BLaER1 treated with 17β-estradiol and CSF1 and Interleukin-3, amounts not matched to agents 10 nM and 100 nM (cell line): Measurements from ENCODE around the gene FUT8.

Experiments
- H3K27ac ChIP-seq, 11 experiments: shearing (Covaris generic); formaldehyde crosslinking; 2 replicates each; pipeline ENCODE4 v1.8.1; 2022
- H3K27me3 ChIP-seq, 11 experiments: shearing (Covaris generic); formaldehyde crosslinking; 2 replicates each; pipeline ENCODE4 v1.8.1; 2022
- H3K36me3 ChIP-seq, 11 experiments: shearing (Covaris generic); formaldehyde crosslinking; 2 replicates each; pipeline ENCODE4 v1.8.1; 2022
- H3K4me1 ChIP-seq, 10 experiments: shearing (Covaris generic); formaldehyde crosslinking; 2 replicates each; pipeline ENCODE4 v1.8.1; 2022
- H3K4me2 ChIP-seq, 11 experiments: shearing (Covaris generic); formaldehyde crosslinking; 2 replicates each; pipeline ENCODE4 v1.8.1; 2022
- H3K4me3 ChIP-seq, 10 experiments: shearing (Covaris generic); formaldehyde crosslinking; 2 replicates each; pipeline ENCODE4 v1.8.1; 2022
- H3K9ac ChIP-seq, 11 experiments: shearing (Covaris generic); formaldehyde crosslinking; 2 replicates each; pipeline ENCODE4 v1.8.1; 2022
- H3K9me3 ChIP-seq, 11 experiments: shearing (Covaris generic); formaldehyde crosslinking; replicated peaks in 1 of 11; 2 replicates each; pipeline ENCODE4 v1.8.1; 2022
- H4K20me1 ChIP-seq, 11 experiments: shearing (Covaris generic); formaldehyde crosslinking; 2 replicates each; pipeline ENCODE4 v1.8.1; 2022
- Cebpa-rat ChIP-seq, 11 experiments: shearing (Covaris generic); IDR thresholded peaks; 2 replicates each; pipeline ENCODE4 v1.8.1; 2022

FUT8 gene

DNA sequence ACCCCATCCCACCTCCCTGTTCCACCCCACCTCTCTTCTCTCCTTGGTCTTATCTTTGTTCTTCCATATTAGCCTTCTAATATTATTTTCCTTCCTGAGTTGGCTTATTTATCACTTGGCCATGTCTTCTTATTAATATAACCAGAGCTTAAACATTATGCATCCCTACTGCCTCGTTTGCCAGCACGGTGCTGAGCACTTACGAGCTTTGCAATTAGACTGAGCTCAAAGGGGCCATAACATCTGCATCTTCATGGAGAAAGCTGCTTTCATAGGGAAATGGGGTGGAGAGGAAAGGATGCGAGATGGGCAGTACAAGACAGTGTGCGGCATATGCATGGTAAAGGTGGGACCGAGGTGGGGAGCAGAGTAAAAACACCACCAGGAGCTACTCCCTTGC lies 342.8 kb downstream of the FUT8 start:
- H4K20me1 ChIP-seq: no peaks in the 10 kb centered on the region
- H3K27me3 ChIP-seq: no peaks in the 10 kb centered on the region
- H3K27ac ChIP-seq: no peak overlapping the region
- no peak overlapping the region for H3K9ac ChIP-seq
- no peaks in the 10 kb centered on the region for H3K36me3 ChIP-seq
- H3K4me1 ChIP-seq: no peaks in the 10 kb centered on the region
- no peak for TF ChIP-seq Cebpa-rat (IDR thresholded peaks at IDR 0.05)
- H3K4me2 ChIP-seq: no peak overlapping the region
- no peak overlapping the region for H3K4me3 ChIP-seq
- 0 out of 22 replicates have a peak, but pooled peaks cover 0 to 4% (median 0%) of the 10 kb centered on the region in 11 experiments for H3K9me3 ChIP-seq

DNA sequence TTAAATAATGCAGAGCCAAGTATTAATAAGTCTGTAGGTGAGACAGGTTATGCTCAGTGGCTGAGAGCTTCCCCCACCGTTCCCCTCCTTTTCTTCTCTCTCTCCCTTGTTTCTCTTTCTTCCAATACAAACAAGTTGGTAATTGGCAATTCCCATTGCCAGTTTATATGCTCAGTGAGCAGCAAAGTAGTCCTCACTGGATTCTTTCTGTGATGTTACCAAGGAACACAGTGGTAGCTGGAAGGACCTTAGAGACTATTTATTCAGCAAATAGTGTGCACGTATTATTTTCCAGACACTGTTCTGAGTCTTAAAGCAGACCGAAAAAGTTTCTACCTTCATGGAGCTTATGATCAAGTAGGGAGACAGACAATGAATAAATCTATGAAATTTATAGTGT lies 344.4 kb downstream of the FUT8 start:
- Histone ChIP-seq H3K4me2 (no peak overlapping the region), H4K20me1 (no peaks in the 10 kb centered on the region), H3K9me3 (0 out of 22 replicates have a peak, but pooled peaks cover 0 to 4% (median 0%) of the 10 kb centered on the region in 11 experiments), H3K27me3 (no peaks in the 10 kb centered on the region), H3K4me1 (no peaks in the 10 kb centered on the region), H3K27ac (no peak overlapping the region), H3K4me3 (no peak overlapping the region), H3K9ac (no peak overlapping the region), H3K36me3 (no peaks in the 10 kb centered on the region)
- TF ChIP-seq Cebpa-rat (IDR thresholded peaks at IDR 0.05): no peak

DNA sequence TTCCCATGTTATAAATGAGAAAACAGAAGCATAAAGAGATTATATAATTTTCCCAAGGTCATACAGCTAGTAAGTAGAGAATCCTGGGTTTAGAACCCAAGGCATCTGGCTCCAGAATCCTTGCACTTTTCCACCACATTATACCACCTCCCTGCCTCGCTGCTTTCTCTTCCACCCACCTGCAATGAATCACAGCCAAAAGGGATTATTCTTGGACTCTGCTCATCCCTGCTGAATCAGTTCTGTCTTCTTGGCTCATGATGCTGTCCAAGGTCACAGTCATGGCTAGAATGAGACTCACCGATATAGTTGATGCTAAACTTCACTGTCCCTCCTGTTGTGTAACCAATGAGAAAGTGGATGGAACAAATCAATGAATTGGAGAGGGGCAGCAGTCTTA lies 356.6 kb downstream of the FUT8 start:
- Histone ChIP-seq H3K9ac (no peak overlapping the region), H3K4me3 (no peak overlapping the region), H3K27ac (no peak overlapping the region), H3K4me1 (peaks cover 0 to 10% (median 0%) of the 10 kb centered on the region in 10 experiments; a peak in 6 of 20 replicates), H3K27me3 (no peaks in the 10 kb centered on the region), H3K4me2 (no peak overlapping the region), H4K20me1 (no peaks in the 10 kb centered on the region), H3K9me3 (peaks cover 0 to 10% (median 4%) of the 10 kb centered on the region in 11 experiments; a peak in 5 of 22 replicates), H3K36me3 (no peaks in the 10 kb centered on the region)
- TF ChIP-seq Cebpa-rat (IDR thresholded peaks at IDR 0.05): no peak

DNA sequence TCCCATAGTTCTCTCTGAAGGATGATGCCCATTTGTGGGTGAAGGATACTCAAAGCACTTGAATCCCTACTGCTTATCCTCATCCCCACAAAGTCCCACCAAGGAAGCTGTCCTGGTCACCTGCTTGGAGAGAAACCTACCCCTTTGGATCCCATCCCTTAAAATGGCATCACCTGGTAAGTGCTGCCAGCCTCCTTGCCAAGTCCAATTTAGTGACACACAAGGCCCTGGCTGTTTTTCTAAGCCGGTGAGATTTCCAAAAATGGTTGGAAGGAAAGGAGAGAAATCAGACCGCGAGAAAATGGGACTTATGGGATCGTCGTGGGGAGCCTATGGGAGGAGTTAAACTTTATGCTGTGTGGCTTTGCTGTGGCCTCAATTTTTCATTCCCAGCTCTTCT lies 358.2 kb downstream of the FUT8 start:
- Histone ChIP-seq H3K9ac (no peak overlapping the region), H3K9me3 (peaks cover 0 to 10% (median 4%) of the 10 kb centered on the region in 11 experiments; a peak in 5 of 22 replicates), H3K27ac (no peak overlapping the region), H3K36me3 (no peaks in the 10 kb centered on the region), H3K4me1 (peaks cover 0 to 10% (median 0%) of the 10 kb centered on the region in 10 experiments; a peak in 4 of 20 replicates), H3K4me2 (no peak overlapping the region), H3K27me3 (no peaks in the 10 kb centered on the region), H4K20me1 (no peaks in the 10 kb centered on the region), H3K4me3 (no peak overlapping the region)
- TF ChIP-seq Cebpa-rat (IDR thresholded peaks at IDR 0.05): no peak

DNA sequence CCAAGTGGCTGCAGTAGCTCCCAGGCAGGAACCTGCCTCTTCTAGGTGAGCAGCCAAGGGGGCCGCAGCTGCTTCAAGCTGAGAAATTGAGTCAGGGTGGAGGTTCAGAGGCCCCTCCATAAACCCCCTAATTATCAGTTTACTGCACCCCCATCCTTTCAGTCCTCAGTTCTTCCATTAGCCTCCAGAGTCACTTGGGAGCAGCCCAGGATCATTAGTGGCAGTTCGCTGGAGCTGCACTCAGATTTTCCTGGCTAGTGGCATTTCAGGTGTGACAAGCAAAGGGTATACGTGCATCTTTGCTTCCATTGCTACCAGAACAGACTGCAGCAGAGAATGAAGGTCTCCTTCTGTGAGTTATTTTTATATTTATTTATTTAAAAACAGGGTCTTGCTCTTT lies 358.7 kb downstream of the FUT8 start:
- Histone ChIP-seq H4K20me1 (no peaks in the 10 kb centered on the region), H3K4me3 (no peak overlapping the region)

DNA sequence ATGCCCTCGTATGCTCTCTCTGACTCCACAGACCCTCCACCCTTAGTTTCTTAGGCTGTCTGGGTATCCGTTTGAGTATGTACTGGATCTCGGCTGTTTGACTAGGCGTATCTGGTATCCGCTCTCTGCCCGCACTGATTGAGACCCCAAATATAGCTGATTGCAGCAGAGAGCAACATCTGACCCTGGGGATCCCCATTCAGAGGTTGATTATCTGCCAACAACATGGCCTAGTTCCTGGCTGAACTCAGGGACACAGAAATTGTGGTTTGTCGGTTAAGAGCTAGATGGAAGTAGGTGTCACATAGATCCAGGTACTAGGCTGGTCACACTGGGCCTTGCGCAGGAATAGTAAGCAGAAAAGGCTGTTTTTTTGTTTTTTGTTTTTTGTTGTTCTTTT lies 359.9 kb downstream of the FUT8 start:
- H3K9ac ChIP-seq: no peak overlapping the region
- H3K27me3 ChIP-seq: no peaks in the 10 kb centered on the region
- no peak for TF ChIP-seq Cebpa-rat (IDR thresholded peaks at IDR 0.05)
- no peak overlapping the region for H3K27ac ChIP-seq
- peaks cover 0 to 10% (median 4%) of the 10 kb centered on the region in 11 experiments; a peak in 5 of 22 replicates for H3K9me3 ChIP-seq
- H4K20me1 ChIP-seq: no peaks in the 10 kb centered on the region
- H3K4me1 ChIP-seq: peaks cover 0 to 10% (median 0%) of the 10 kb centered on the region in 10 experiments; a peak in 4 of 20 replicates
- no peak overlapping the region for H3K4me3 ChIP-seq
- no peaks in the 10 kb centered on the region for H3K36me3 ChIP-seq
- peak overlapping the region in 2 of 11 experiments; percentile 8 to 21; a peak in 3 of 22 replicates for H3K4me2 ChIP-seq

More for the DNA sequence above, 358.7 kb downstream of the FUT8 start:
- H3K36me3 ChIP-seq: no peaks in the 10 kb centered on the region
- no peak overlapping the region for H3K27ac ChIP-seq
- peaks cover 0 to 10% (median 4%) of the 10 kb centered on the region in 11 experiments; a peak in 5 of 22 replicates for H3K9me3 ChIP-seq
- no peak overlapping the region for H3K9ac ChIP-seq
- TF ChIP-seq Cebpa-rat (IDR thresholded peaks at IDR 0.05): no peak
- H3K4me1 ChIP-seq: peaks cover 0 to 10% (median 0%) of the 10 kb centered on the region in 10 experiments; a peak in 4 of 20 replicates
- no peak overlapping the region for H3K4me2 ChIP-seq
- no peaks in the 10 kb centered on the region for H3K27me3 ChIP-seq

DNA sequence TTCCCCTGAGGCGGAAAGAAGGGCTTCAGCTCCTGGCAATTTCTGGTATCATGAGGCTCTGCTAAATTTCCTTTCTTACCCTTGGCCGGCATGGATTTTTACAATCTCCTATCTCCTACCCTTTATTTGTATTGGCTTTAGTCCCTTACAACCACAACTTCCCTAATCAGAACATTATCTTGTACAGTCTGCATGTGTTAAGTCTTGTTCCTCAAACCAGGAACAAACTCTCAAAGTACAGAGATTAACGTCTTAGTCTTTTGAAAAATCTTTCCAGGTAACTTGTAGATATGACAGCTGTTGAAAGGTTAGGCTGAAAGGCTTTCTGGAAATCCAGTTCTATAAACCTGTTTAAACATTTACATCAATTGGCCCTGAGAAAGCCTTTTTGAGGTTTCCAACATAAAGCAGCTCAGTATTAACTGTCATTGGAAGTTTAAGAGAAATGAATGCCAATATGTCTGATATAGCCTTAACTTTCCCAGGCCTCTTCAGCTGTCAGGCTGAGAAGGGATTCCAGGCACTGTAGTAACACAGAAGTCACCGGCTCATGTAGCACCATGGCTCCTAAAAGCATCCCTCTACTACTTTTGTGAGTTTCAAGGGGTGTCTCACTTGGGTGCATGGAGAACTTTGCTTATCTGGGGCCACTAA lies 360.5 kb downstream of the FUT8 start:
- Histone ChIP-seq H3K4me2 (peak overlapping the region in 2 of 11 experiments; percentile 8 to 21; a peak in 3 of 22 replicates), H3K4me3 (no peak overlapping the region), H3K9me3 (peaks cover 0 to 7% (median 4%) of the 10 kb centered on the region in 11 experiments; a peak in 5 of 22 replicates), H3K27me3 (no peaks in the 10 kb centered on the region), H3K9ac (no peak overlapping the region), H3K36me3 (no peaks in the 10 kb centered on the region), H3K27ac (no peak overlapping the region), H3K4me1 (peaks cover 0 to 10% (median 0%) of the 10 kb centered on the region in 10 experiments; a peak in 4 of 20 replicates), H4K20me1 (no peaks in the 10 kb centered on the region)
- TF ChIP-seq Cebpa-rat (IDR thresholded peaks at IDR 0.05): no peak

DNA sequence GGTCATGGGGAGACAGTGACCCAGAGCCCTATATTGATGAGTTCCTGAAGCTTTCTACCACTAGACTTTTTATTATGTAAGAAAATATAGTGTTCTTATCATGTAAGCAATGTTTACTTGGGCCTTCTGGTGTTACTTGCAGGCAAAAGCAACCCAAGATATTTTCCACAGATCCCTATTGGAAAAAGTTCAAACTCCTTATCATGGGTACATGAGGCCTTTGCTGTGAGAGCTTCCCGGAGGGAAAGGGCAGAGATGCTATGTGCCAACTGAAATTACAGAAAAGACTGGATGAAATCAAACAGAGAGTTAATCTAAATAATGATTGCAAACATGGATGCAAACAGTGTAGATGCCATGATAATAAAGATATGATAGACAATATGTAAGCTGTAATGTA lies 361.5 kb downstream of the FUT8 start:
- H3K27me3 ChIP-seq: no peaks in the 10 kb centered on the region
- no peak overlapping the region for H3K9ac ChIP-seq
- H3K36me3 ChIP-seq: no peaks in the 10 kb centered on the region
- H3K4me1 ChIP-seq: peaks cover 0 to 10% (median 0%) of the 10 kb centered on the region in 10 experiments; a peak in 4 of 20 replicates
- no peak overlapping the region for H3K4me2 ChIP-seq
- peaks cover 0 to 6% (median 0%) of the 10 kb centered on the region in 11 experiments; a peak in 3 of 22 replicates for H3K9me3 ChIP-seq
- TF ChIP-seq Cebpa-rat (IDR thresholded peaks at IDR 0.05): no peak
- H4K20me1 ChIP-seq: no peaks in the 10 kb centered on the region
- H3K4me3 ChIP-seq: no peak overlapping the region
- no peak overlapping the region for H3K27ac ChIP-seq

DNA sequence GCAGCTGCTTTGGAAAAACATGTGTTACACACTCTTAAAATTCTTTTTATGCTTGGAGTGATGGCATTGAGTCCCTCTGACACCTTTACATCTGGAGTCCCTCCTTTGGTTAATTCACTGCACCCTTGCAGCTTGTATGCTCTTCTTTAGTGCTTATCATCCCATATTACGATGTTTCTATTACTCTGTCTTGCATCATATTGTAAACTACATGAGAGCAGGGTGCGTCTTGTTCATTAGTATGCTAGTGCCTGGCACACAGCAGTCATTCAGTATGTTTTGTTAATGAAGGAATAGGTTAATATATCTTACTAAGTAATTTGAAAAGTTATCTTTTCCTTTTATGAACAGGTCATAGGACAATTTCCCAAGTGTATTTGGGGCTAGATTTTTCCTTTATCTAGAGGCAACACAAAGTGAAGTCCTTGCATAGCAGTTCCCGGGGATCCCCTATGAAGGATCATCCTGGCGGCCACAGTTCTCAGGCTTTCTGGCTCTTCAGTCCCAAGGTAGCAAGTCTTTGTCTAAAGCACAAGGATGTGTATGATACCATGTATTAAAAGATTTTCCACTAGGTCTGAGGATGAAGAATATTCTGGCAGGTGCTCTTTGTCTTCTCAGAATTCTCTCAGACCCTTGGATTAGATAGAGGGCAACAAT lies 363.8 kb downstream of the FUT8 start:
- Histone ChIP-seq H3K36me3 (no peaks in the 10 kb centered on the region), H3K4me2 (no peak overlapping the region), H4K20me1 (no peaks in the 10 kb centered on the region), H3K9me3 (no peaks in the 10 kb centered on the region), H3K9ac (no peak overlapping the region), H3K4me1 (peaks cover 0 to 10% (median 0%) of the 10 kb centered on the region in 10 experiments; a peak in 4 of 20 replicates), H3K4me3 (no peak overlapping the region), H3K27ac (no peak overlapping the region), H3K27me3 (no peaks in the 10 kb centered on the region)
- TF ChIP-seq Cebpa-rat (IDR thresholded peaks at IDR 0.05): no peak
